Stimulated activated CD8-positive, alpha-beta memory T cell treated with anti-CD3 and anti-CD28 coated beads, Interleukin-4, amount 100 ng/mL, for 1 hour (primary cell): Measurements from ENCODE around the gene SRRD.

Source experiments
- DNase-seq, 2 donors: peaks; one replicate each; pipeline ENCODE4 v3.0.0-alpha.2; 2020; ENCODE audit warnings: low read depth in 2 of 2, low spot score in 1 of 2

SRRD gene

DNA sequence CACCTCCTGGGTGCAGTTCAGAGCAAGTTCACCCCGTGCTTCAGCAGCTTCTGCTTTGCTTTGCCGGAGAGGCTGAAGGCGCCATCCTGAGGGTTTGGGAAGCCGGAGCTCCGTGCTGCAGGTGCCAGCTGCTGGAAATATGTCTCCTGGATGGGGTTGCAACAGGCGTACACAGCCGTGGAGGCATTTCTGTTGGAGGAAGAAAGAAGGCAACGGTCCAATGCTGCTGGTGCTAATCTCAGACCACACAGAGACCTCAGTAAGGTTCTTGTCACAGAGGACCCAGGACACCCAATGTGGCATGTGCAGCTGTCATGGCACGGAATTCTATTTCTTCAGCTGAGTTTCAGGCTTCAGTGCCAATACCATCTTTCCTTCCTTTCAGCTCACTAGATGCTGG is 30.5 kb upstream of the SRRD start:
- no peak for DNase-seq

DNA sequence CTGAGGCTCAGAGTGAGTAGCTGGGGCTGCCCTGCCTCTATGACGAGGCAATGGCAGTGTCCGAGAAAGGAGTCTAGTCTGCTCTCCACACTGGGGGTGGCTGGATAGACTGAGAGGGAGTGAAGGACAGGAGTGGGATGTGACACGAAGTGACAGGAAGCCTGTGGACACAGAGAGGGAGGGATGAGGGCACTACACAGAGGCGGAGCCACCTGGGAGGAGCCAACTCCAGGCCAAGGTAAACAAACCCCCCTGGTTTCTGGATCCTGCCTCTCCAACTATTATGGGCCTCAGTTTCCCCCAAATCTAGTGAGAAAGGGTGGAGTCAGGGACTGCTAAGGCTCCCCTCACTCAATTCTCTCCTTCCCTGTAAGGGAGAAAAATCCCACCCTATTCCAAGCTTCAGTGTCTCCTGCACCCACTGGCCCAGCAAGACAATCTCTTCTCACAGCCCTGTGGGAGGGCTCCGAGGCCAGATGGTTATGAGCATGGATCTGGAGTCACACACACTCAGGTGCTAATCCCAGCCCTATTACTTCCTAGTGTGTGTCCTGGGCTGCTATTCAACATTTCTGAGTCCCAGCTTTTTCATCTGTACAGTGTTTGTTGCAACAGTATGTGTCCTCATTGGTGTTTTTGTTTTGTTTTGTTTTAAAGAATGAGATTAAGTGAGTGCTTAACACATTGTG is 29.7 kb upstream of the SRRD start:
- no peak for DNase-seq

GRCh38 chr22:26457661-26458272 is 25.9 kb upstream of the SRRD start:
- DNase-seq: no peak

DNA sequence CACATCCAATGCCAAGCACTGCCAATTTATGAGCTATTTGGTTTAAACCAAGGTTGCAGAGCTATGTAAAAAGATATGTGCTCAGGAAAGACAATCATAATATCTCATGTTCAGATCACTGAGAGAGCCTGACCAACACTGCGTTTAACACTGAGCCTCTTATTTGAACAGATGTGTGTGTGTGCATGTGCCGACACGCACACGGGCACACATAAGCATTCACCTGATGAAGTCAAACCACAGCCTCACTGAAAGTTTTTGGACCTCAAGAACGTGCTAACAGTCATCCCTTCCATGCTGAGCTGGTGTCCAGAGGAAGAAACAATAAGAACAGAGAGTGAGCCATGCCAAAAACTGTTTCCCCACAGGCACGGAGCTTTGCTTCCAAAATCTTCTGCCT is 23.5 kb upstream of the SRRD start:
- DNase-seq: no peak

DNA sequence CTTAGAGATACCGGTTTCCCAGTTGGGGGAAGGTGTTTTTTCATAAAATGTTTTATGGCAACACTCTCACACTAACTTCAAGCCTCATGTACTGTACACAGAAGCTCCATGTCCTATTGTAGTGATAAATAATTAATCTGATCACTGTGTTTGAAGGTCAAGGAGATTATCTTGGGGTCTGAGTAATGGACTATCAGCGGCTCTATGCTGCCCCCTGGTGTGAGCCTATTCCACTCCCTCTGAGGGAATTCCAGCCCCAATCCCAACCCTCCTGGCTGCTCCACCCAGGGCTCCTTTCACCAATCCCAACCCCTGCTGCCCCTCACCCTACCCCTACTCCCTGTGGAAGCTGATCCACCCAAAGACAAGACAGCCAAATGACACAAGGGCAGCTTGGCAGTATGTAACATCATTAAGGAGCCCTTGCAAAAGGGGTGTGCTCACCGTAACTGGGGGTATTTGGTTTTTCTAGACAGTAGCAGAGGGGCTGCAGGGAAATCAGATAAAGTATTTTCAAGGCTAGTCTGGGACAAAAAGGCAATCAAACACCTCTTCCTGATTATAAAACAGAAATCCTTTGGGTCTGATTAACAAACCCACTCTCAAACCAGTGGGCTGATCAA is 22.4 kb upstream of the SRRD start:
- no peak for DNase-seq

- DNase-seq: no peak
Observed at GRCh38 chr22:26462051-26462450, 21.6 kb upstream of the SRRD start.

GRCh38 chr22:26462641-26463040 is 21.0 kb upstream of the SRRD start:
- DNase-seq: no peak

DNA sequence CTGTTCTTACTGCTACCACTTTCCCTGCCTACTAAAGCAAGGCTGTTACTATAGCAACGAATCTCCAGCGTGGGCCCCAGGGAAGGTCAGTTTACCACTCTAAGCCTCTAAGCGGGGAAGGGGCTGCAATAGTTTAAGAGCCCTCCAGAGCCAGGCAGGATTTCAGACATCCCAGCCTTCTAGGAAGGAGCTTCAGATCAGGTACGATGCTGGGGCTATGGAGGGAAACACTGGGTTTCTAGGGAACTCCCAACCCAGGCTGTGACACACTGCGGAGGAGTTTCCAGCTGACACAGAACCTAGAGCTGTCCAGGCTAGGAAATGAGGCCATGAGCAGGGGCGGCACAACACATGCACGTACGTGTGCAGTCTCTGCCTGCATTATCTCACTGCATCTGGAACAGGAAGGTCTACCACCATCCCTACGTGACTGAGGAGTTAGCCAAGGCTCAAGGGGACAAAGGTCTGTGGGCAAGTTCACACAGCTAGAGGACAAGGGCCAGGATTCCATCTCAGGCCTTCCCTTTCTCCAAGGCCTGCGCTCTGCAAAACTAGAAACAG is 20.5 kb upstream of the SRRD start:
- no peak for DNase-seq

DNA sequence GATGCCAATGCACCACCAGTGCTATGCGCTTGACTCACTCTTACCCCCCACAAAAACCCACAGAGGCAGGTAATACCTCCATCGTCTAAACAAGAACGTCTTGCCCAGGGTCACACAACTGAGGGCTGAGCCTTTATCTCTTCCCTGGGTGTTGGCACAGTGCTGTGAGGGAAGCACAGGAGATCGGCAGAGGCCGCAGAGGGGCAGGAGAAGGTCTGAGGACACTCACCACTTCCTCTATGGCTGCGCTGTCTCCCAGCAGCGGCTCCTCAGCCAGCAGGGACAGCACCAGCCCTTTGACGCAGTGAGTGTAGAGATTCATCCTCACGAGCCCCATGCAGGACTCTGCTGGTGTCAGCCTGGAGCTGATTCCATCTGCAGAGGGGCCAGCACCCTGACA is 20.0 kb upstream of the SRRD start:
- DNase-seq: no peak

- no peak for DNase-seq
Observed at GRCh38 chr22:26464312-26464711, 19.4 kb upstream of the SRRD start.

GRCh38 chr22:26466196-26466595 is 17.5 kb upstream of the SRRD start:
- DNase-seq: no peak

GRCh38 chr22:26470807-26471206 is 12.9 kb upstream of the SRRD start:
- no peak for DNase-seq

DNA sequence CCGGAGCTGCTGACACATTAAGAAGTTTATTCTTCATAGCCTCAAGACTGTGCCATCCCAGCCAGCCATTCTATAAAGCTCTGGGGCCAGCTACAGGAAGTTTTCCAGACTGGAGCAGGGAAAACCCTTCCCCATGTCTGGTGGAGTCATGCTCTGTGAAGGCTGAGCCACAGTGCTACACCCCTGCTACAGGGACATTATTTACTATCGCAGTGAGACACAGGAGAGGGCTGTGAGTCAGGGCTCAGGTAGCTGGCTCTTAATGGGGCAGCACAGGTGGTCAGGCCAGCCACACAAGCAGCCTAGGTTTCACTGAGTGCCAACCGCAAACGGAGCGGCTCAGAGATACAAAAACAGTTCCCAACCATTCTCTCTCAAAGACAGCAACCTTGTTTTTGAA is 12.2 kb upstream of the SRRD start:
- DNase-seq: no peak

GRCh38 chr22:26474682-26475081 is 9.0 kb upstream of the SRRD start:
- DNase-seq: no peak

DNA sequence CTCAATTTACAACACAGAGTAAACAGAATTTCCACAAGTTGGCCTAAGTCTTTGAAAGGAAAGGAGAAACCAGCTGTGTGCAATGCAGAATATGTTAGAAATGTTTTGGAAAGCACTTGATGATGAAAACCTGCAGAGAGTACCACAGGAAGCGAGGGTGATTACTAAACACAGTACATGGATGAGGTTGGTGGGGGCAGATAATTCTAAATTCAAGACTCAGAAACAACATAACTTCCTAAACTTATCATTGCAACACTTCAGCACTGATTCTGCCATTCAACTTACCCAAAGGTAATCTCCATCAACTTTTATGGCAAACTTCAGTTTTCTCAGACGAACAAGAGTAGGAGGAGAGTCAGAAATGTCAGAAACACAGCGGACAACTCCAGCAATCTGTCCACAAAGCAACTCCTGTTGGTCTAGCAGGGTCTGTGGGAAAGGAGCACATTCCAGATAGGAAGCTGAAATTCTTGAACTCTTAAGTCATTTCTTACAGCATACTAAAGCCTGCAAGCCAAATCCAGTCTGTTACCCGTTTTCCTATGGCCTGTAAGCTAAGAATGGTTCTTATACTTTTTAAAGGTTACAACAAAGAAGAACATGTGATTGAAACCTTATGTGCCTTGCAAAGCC is 6.9 kb upstream of the SRRD start:
- no peak for DNase-seq

DNA sequence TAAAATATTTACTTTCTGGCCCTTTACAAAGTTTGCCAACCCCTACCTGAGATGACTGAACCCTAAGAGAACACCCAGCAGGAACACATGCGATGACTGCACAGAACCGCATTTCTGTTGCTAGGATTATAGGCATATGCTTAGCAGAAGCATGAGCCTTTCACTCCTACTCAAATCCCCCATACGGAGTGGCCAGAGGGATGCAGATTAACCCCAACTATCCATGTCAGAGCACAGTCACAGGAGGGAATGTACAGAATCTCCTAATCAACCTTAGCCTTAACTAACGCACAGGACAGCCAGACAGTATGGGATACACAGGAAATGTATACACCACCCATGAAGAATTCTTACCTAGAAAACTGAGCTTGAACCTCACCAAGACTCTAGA is 6.3 kb upstream of the SRRD start:
- DNase-seq: no peak

- DNase-seq: no peak
Observed at GRCh38 chr22:26479043-26479791, 4.5 kb upstream of the SRRD start.

DNA sequence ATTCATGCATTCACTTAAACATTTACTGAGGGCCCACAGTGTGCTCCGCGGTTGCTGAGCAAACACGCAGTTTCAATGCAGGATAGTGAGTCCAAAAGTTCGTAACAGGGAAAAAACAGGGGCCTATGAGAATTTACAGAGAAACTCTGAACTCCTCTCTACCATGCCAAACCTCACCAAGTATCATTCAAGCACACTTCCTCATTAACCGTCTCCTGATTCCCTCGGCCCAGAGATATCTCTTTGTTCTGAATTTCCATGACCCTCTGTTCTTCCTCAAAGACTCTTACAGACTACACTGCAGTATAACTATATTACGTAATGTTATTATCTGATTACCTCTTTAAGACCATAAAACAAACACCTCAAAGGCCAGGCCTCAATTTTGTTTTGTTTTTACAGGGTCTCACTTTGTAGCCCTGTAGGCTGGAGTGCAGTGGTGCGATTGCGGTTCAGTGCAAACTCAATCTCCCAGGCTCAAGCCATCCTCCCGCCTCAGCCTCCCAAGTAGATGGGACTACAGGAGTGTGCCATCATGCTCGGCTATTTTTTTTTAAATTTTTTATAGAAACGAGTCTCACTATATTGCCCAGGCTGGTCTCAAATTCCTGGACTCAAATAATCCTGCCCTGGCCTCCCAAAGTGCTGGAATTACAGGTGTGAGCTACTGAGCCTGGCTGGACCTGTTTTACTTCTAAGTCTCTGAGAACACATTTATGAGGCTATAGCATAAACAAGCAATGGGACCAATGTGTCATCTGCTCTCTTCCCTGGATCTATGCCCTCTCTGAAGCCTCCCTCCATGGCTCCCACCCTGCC is 3.7 kb upstream of the SRRD start:
- DNase-seq: no peak

DNA sequence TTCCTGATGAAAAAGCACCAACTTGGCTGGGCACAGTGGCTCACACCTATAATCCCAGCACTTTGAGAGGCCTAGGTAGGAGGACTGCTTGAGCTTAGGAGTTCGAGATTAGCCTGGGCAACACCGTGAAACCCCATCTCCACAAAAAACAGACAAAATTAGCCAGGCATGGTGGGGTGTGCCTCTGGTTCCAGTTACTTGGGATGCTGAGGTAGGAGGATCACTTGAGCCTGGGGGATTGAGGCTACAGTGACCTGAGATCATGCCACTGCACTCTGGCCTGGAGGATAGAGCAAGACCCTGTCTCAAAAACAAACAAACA is 3.1 kb upstream of the SRRD start:
- no peak for DNase-seq

- DNase-seq: no peak
Observed at GRCh38 chr22:26481112-26481693, 2.5 kb upstream of the SRRD start.
